Left lobe of liver (tissue), 2 donors: ENCODE results near the gene ALPK3. TPM values are rescaled to one million over a fixed set of nuclear protein-coding genes. Genes with fewer than 3 reads are reported as not detected.

Experiments
- ATAC-seq: fragments of 200-7000 bp; cut with Tn5 transposase; one replicate; pipeline ENCODE4 v1.9.1; 2020; ENCODE audit warnings: mild to moderate bottlenecking, moderate library complexity
- DNase-seq: peaks from one replicate; pipeline ENCODE4 v3.0.0-alpha.2; 2020; ENCODE audit warnings: low spot score
- total RNA-seq: library from RNA; stranded (reverse); gene quantifications from one replicate; pipeline ENCODE4 v1.2.1, GENCODE V29; 2021
- donor health status: DM: no; HTN: no; CAD: no; lungs with moderate emphysema.
- donor health status: DM: no; HTN: yes; CAD: no.

The ALPK3 gene
- total RNA-seq, 1 donor from 2014 or later: 2.7 TPM

DNA sequence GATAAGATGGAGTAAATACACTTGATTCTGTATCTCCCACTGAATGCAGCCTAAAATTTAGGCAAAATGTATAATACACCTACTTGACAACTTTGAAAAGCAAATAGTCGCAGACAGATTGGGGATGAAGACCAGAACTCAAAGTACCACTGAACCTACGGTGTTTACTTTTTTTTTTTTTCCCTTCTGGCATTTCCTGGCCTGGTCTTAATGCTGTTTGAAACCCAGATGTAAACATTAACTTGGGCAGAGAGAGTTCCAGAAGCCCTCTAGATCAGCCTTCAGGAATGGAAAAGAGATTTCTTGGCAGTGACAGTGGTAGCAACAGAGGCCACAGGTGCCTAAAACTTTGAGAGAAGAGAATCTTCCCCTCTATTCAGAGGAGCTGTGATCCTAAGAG is 27.8 kb downstream of the ALPK3 start:
- peak; percentile 62 for ATAC-seq
- DNase-seq: peak; percentile 47

DNA sequence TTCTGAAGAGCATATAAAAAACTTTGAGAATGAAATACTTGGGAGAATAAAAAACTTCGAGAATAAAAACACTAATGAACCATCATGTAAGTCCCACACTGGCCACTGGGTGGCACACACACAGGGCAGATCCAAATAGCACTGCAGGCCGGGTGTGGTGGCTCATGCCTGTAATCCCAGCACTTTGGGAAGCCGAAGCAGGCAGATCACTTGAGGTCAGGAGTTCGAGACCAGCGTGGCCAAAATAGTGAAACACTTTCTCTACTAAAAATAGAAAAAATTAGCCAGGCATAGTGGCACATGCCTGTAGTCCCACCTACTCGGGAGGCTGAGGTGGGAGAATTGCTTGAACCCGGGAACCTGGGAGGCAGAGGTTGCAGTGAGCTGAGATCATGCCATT is 28.5 kb downstream of the ALPK3 start:
- peak; percentile 76 for DNase-seq

DNA sequence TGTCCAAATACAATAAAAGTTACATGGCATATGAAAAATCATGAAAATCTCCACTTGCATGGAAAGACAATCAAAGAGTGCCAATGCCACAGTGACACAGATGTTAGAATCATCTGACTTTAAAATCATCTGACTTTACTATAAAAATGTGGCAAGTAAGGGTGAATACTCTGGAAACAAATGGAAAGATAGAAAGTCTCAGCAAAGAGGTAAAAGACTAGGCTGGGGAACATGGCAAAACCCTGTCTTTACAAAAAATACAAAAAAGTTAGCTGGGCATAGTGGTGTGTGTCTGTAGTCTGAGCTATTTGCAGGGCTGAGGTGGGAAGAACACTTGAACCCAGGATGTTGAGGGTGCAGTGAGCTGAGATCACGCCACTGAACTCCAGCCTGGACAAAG is 29.1 kb downstream of the ALPK3 start:
- DNase-seq: peak; percentile 10

More for the DNA sequence above, 28.5 kb downstream of the ALPK3 start:
- ATAC-seq: peak; percentile 64

DNA sequence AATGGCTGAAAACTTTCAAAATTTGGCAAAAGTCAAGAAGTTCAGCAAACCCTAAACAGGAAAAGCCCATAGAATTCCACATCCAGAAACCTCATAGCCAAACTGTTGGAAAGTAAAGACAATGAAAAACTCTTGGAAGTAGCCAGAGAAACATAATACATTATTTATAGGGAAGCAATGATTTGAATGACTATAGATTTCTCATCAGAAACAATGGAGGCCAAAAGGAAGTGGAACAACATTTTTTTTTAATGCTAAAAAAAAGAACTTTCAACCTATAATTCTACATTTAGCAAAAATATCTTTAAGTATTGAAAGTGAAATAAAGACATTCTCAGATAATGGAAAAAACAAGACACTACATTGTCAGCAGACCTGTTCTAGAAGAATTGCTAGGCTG is 30.2 kb downstream of the ALPK3 start:
- DNase-seq (no peak), ATAC-seq (no peak)

More for the DNA sequence above, 29.1 kb downstream of the ALPK3 start:
- no peak for ATAC-seq

DNA sequence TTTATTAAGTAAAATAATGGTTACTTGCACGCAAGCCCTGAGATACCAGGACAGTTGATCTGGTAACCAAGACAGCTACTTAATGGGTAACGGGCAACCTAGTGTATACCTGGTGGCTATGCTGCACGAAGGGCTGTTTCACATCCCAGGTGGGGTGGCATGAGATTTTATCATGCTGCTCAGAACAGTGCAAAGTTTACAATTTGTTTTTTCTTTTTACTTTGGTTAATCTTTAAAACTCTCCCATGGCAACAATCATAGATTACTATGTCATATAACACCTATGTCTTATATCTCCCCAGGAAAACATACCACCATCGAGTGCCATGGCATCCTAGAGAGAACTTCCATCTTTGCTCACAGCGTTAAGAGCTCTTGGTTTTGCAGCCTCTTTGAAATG is 35.1 kb downstream of the ALPK3 start:
- DNase-seq (peak; percentile 11), ATAC-seq (peak; percentile 36)

DNA sequence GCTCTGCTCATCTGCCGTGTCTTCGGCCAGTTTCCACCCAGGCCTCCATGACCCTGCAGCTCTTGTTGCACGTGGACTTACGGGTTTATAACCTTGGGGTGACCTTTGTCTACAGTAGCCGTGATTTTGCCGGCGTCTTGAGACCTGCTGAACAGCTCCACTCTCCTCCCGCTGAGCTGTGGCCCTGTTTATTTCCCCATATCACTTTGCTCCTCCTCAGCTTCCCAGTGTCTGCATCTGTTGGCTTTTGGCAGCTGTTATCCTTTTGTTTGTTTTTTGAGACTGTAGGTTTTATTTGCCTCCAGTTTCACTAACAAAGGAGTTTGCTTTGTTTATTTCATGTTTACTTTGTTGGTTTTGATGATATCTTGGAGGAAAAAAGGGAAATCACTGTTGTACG is 38.0 kb downstream of the ALPK3 start:
- ATAC-seq: no peak
- no peak for DNase-seq

DNA sequence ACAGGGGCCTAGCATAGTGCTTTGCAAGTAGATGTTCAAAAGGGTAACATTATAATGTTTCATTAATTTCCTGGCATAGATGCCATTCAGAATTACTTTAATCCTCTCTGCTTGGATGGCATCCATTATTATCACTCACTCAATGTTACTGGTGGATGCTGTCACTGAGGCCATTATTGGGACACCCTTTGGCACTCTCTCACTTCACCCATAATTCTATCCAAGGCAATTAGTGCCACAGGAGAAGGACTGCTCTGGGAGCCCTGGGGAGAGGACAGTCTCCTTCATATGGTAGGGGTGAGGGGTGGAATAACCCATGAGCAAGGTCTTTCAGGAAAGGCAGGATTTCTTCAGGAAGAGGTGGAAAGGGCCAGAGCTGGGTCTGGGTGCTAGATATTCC is 38.6 kb downstream of the ALPK3 start:
- ATAC-seq: no peak
- DNase-seq: no peak

DNA sequence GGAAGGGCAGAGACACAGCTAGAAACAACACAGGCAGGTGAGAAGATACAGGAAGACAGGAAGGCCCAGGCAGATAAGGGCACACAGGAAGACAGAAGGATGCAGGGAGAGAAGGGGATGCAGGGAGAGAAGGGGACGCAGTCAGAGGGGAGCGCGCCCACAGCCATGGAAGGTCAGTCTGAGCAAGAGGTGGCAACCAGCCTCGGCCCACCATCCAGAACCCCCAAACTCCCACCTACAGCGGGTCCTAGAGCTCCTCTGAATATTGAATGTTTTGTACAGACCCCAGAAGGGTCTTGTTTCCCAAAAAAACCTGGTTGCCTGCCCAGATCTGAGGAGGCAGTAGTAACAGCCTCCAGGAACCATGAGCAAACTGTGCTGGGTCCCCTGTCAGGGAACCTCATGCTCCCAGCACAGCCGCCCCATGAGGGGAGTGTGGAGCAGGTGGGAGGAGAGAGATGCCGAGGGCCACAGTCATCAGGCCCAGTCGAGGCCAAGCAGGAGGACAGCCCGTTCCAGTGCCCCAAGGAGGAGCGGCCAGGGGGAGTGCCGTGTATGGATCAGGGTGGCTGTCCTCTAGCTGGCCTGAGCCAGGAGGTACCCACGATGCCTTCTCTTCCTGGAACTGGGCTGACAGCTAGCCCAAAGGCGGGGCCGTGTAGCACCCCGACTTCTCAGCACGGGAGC is 39.7 kb downstream of the ALPK3 start:
- ATAC-seq (no peak), DNase-seq (no peak)

DNA sequence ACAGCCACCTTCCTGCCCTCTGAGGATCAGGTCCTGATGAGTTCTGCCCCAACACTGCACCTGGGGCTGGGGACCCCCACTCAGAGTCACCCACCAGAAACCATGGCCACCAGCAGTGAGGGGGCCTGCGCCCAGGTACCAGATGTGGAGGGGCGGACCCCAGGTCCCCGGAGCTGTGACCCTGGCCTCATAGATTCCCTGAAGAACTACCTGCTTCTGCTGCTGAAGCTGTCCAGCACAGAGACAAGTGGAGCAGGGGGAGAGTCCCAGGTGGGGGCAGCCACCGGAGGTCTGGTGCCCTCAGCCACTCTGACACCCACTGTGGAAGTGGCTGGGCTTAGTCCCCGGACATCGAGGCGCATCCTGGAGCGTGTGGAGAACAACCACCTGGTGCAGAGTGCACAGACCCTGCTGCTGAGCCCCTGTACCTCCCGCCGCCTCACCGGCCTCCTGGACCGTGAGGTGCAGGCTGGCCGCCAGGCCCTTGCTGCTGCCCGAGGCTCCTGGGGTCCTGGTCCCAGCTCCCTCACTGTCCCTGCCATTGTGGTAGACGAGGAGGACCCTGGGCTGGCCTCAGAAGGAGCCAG is 40.4 kb downstream of the ALPK3 start:
- ATAC-seq (no peak), DNase-seq (no peak)

DNA sequence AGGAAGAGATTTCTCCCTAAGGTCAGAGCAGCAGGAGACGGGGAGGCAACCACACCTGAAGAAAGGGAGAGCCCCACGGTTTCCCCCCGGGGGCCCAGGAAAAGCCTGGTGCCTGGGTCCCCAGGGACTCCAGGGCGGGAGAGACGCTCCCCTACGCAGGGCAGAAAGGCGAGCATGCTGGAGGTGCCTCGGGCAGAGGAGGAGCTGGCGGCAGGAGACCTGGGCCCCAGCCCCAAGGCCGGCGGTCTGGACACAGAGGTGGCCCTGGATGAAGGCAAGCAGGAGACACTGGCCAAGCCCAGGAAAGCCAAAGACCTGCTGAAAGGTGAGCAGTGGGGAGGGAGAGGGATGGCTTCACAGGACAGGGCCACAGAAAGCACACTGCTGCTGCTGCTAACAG is 41.1 kb downstream of the ALPK3 start:
- DNase-seq: no peak
- ATAC-seq: no peak

DNA sequence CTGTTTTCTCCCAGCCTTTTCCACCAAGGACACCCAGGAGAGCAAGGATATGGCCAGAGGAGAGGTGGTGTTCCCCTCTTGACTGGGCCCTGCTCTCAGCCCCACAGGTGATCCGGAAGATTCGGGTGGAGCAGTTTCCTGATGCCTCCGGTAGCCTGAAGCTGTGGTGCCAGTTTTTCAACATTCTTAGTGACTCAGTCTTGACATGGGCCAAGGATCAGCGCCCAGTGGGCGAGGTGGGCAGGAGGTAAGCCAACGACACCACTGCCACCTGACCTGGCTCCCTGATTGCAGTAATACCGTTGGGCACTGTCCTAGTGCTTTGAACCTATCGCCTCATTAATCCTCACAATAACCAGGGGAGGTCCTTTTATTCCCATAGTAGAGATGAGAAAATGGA is 42.0 kb downstream of the ALPK3 start:
- DNase-seq (no peak), ATAC-seq (no peak)

DNA sequence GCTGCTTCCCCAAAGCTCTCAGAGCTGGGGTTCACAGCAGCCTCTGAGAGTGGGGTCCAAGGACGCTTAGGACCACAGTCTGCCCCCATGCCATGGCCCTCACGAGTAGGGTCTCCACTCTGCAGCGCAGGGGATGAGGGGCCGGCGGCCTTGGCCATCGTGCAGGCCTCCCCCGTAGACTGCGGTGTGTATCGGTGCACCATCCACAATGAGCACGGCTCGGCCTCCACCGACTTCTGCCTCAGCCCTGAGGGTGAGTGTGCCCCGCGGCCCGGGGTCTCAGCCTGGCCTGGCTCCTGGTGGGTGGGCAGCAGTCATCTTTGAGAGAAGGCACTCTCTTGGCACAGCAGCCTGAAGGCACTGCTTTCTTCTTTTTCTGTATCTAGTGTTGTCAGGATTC is 42.5 kb downstream of the ALPK3 start:
- no peak for DNase-seq
- no peak for ATAC-seq

DNA sequence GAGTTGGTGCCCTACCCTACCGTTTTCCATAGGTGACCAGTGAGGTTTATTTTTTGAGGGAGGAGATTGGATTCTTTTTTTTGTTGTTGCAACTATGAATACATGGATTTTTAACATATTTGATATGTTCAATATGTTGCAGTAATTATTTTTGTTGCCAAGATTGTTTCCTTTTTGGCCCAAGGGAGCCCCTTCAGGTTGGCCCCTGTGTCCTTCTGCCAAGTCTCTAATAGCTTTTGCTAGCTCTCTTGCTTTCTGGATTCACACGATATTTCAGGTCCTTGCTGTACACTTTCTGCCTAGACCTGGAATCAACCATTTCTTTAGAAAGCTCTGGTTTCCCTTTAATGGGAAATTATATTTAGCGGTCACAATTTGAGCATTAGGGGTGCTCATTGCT is 44.6 kb downstream of the ALPK3 start:
- DNase-seq: no peak
- ATAC-seq: no peak

DNA sequence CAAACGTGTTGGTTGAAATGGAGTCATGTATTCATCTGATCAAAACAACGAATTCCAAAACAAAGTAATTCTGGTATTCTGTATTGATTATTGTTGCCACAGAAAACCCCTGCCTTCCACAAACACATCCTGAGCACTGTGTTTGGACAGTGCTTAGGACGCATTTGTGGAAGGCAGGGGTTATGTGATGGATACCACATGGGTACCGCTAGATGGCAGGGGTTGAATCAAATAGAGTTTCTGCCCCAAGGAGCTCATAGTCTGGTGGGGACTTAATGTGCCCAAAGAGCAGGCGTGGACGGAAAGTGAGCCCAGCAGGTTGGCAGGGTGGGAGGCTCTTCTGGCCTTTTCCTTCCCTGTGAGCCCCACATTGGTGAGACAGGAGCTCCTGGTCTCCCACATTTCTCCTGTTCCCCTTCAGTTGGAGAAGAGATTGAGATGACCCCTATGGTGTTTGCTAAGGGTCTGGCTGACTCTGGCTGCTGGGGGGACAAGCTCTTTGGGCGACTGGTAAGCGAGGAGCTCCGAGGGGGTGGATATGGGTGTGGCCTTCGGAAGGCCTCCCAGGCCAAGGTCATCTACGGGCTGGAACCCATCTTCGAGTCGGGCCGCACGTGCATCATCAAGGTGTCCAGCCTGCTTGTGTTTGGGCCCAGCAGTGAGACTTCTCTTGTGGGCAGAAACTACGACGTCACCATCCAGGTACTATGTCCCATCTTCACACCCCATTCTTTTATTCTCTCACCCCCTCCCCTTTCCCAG is 45.2 kb downstream of the ALPK3 start:
- DNase-seq: no peak
- ATAC-seq: no peak

DNA sequence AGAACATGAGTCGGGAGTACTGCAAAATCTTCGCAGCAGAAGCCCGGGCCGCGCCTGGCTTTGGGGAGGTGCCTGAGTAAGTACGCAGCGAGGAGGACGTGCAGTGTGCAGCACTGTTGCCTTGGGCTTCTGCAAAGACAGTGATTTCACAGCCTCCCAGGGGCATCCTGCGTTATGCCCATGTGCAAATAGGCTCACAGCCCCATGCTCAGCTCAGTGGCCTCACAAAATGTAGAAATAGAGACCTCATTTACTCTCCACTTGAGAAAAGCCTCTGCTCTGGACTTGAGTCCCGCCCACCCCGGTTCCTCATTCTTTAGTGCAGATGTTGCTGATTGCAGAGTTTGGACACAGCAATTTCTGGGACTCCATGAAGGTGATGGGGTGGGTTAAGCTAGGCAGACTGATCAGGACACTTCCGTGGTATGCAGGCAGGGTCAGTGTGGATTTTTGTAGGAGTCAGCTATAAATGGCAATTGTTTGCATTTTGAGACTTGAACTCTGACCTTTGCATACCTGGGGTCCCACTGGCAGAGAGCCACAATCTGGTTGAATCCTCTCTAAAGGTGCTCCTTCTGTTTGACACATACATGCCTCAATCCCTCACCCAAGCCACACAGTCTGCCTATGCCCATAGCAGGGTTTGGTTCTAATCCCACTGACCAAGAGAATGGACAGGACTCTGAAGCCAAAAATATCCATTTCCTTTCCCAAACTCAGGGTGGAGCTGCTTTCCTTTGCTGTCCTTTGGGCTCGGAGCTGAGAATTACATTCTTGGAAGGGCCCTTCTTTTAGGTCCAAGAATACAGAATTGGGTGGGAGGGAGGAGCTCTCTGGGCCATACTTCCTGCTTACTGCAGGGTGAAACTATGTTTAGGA is 46.6 kb downstream of the ALPK3 start:
- DNase-seq (peak; percentile 31), ATAC-seq (no peak)

DNA sequence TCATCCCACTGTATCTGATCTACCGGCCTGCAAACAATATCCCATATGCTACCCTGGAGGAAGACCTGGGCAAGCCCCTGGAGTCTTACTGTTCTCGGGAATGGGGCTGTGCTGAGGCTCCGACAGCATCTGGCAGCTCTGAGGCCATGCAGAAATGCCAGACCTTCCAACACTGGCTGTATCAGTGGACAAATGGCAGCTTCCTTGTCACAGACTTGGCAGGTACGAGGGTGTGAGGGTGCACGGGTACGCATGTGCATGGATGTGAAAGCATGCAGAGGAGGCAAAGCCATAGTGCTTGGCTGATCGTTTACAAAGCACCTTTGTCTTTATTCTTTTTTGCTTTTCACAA is 47.3 kb downstream of the ALPK3 start:
- ATAC-seq (no peak), DNase-seq (no peak)

DNA sequence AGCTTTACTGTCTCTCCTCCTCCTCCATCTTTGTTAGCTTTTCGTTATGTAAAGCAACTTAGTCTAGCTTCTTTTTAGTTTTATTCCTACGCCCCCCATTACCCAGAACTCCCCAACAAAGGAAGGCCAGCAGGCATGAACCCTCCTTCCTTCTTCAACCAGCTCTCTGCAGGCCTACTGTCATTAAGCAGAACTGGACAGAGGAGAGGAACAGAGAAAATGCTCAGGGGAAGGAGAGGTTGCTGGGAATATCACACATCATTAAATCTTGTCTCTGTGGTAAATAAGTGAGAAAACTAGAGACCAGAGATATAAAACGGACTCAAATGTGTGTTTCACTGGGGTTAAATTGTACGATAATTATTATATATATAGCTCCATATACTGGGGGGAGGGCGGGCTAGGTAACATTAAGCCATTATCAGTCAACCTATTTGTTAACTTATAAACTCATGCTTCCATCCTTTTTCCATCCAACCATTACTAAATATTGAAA is 48.0 kb downstream of the ALPK3 start:
- no peak for ATAC-seq
- no peak for DNase-seq

DNA sequence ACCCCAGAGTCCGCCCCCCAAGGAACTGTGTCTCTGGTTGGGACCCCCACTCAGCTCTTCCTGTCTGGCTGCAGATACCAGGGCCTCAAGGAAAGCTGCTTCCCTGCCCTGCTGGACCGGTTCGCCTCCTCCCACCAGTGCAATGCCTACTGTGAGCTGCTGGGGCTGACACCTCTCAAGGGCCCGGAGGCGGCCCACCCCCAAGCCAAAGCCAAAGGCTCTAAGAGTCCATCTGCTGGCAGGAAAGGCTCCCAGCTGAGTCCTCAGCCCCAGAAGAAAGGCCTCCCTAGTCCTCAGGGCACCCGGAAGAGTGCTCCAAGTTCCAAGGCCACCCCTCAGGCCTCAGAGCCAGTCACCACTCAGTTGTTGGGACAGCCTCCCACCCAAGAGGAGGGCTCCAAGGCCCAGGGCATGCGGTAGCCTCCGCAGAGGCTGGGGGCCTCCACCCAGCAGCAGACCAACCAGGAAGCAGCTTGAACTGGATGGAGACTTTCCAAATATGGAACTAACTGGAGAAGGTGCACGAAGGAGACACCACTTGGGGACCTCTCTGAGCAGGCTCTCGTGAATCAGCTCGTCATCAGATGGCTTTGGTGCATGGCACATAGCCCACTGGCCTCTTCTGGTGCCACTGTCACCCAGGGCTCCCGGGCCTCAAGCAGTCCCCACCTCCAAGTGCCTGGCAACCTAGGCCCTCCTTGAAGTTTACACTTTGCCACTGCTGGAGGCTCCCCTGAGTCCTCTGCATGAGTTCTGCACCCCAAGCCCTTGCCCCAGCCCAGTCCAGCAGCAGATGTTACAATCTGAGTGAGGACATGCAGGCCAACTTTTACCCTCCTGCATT is 51.1 kb downstream of the ALPK3 start:
- peak; percentile 23 for DNase-seq
- ATAC-seq: no peak

DNA sequence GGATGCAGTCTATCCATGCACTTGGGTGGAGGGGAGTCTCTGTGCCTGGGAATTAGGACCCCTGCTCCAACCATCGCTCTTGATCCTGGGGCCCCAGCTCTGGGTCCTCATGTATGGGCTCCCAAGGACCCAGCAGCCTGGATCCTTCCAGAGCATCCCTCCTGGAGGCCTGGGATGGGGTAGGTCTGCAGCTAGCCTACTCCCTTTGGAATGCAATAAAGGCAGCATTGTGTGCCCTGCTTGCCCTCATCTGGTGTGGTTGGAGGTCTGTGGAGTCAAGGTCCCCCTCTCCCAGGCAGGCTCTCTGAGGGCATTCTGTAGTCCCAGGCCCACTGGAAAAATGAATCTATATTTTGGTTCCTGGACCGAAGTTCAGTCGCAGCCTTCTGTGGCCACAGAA is 52.4 kb downstream of the ALPK3 start:
- DNase-seq (no peak), ATAC-seq (no peak)

DNA sequence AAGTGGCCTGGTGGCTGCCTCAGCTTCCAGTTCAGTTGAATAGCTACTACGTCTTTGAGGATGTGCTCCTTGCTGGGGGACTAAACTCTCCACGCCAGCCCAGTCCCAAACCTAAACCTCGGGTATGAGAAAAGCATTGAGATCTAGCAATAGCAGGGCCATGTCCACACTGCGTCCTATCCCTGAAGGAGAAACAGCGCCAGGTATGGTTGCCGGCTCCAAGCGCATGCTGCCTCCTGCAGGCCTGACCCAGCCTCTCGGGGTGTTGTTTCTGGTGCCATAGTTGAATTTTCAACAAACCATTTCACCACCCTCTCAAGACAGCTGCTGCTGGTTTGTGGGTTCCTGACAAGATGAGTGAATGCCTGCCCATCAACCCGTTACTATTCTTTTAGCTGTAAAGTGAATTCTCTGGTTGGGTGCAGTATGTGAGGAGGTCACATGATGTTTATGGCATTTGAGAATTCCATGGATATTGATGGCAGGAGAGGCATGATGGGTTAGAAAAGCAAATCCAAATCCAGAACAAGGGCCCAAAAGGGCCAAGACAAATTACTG is 54.4 kb downstream of the ALPK3 start:
- ATAC-seq: peak; percentile 48
- DNase-seq: peak; percentile 44
